H9 (cell line): ENCODE measurements around the gene GYS2. TPM values are rescaled to one million over a fixed set of nuclear protein-coding genes. Genes with fewer than 3 reads are reported as not detected.

Experiments
- DNase-seq: peaks from one replicate; pipeline ENCODE4 v3.0.0-alpha.2; 2017
- H2AFZ ChIP-seq: one replicate; pipeline ENCODE4 v1.6.1; 2013; ENCODE audit warnings: mild to moderate bottlenecking, low read length, control low read depth, moderate library complexity
- H2AK5ac ChIP-seq: 2 replicates; pipeline ENCODE4 v1.6.1; 2013; ENCODE audit warnings: low read length, control low read depth, mixed read lengths; ENCODE audit not compliant: insufficient read length
- H2BK120ac ChIP-seq: one replicate; pipeline ENCODE4 v1.6.1; 2013; ENCODE audit warnings: low read depth, mild to moderate bottlenecking, low read length, control low read depth, inconsistent platforms; ENCODE audit not compliant: poor library complexity, severe bottlenecking
- H2BK12ac ChIP-seq: 2 replicates; pipeline ENCODE4 v1.6.1; 2013; ENCODE audit warnings: low read length, control low read depth, mixed read lengths, low read depth; ENCODE audit not compliant: insufficient read length
- H2BK15ac ChIP-seq: 2 replicates; pipeline ENCODE4 v1.6.1; 2013; ENCODE audit warnings: low read depth, low read length, control low read depth
- H2BK20ac ChIP-seq: one replicate; pipeline ENCODE4 v1.6.1; 2013; ENCODE audit warnings: low read depth, mild to moderate bottlenecking, low read length, control low read depth, inconsistent platforms; ENCODE audit not compliant: poor library complexity, severe bottlenecking
- H2BK5ac ChIP-seq: 2 replicates; pipeline ENCODE4 v1.6.1; 2013; ENCODE audit warnings: low read length, control low read depth, mixed read lengths; ENCODE audit not compliant: insufficient read length
- H3K14ac ChIP-seq: 2 replicates; pipeline ENCODE4 v1.6.1; 2013; ENCODE audit warnings: low read length, control low read depth; ENCODE audit not compliant: insufficient read depth
- H3K18ac ChIP-seq: 2 replicates; pipeline ENCODE4 v1.6.1; 2013; ENCODE audit warnings: low read depth, mild to moderate bottlenecking, mixed read lengths, low read length, control low read depth; ENCODE audit not compliant: insufficient read length
- H3K23ac ChIP-seq: 2 replicates; pipeline ENCODE4 v1.6.1; 2013; ENCODE audit warnings: low read length, control low read depth, mixed read lengths, low read depth; ENCODE audit not compliant: insufficient read length
- H3K23me2 ChIP-seq: 2 replicates; pipeline ENCODE4 v1.6.1; 2013; ENCODE audit warnings: low read depth, mild to moderate bottlenecking, mixed read lengths, low read length, control low read depth; ENCODE audit not compliant: insufficient read length, poor library complexity, severe bottlenecking
- H3K27ac ChIP-seq: 2 replicates; pipeline ENCODE4 v1.5.1; 2013; ENCODE audit warnings: low read length, control low read depth, mixed read lengths, low read depth; ENCODE audit not compliant: insufficient read length
- H3K27me3 ChIP-seq: 2 replicates; pipeline ENCODE4 v1.6.1; 2013; ENCODE audit warnings: low read length, control low read depth, inconsistent platforms; ENCODE audit not compliant: insufficient read depth
- H3K4ac ChIP-seq: 2 replicates; pipeline ENCODE4 v1.6.1; 2013; ENCODE audit warnings: low read depth, mild to moderate bottlenecking, control low read depth, inconsistent platforms, low read length, moderate library complexity
- H3K4me1 ChIP-seq: 2 replicates; pipeline ENCODE4 v1.6.1; 2013; ENCODE audit warnings: low read length, control low read depth, inconsistent platforms; ENCODE audit not compliant: insufficient read depth
- H3K4me2 ChIP-seq: 2 replicates; pipeline ENCODE4 v1.6.1; 2013; ENCODE audit warnings: low read length, control low read depth, mixed read lengths; ENCODE audit not compliant: insufficient read length, insufficient read depth
- H3K56ac ChIP-seq: 2 replicates; pipeline ENCODE4 v1.6.1; 2013; ENCODE audit warnings: low read depth, mild to moderate bottlenecking, mixed read lengths, low read length, control low read depth; ENCODE audit not compliant: insufficient read length
- H3K79me1 ChIP-seq: 2 replicates; pipeline ENCODE4 v1.6.1; 2013; ENCODE audit warnings: low read depth, mild to moderate bottlenecking, moderate library complexity, low read length, control low read depth, inconsistent platforms; ENCODE audit not compliant: insufficient read depth, poor library complexity, severe bottlenecking
- H3K79me2 ChIP-seq: 2 replicates; pipeline ENCODE4 v1.6.1; 2013; ENCODE audit warnings: low read length, control low read depth, inconsistent platforms; ENCODE audit not compliant: insufficient read depth
- H3K9ac ChIP-seq: 2 replicates; pipeline ENCODE4 v1.6.1; 2013; ENCODE audit warnings: low read length, control low read depth, mixed read lengths; ENCODE audit not compliant: insufficient read length; ENCODE audit errors: extremely low read depth
- H3K9me3 ChIP-seq: one replicate; pipeline ENCODE4 v1.6.1; 2013; ENCODE audit warnings: low read depth, low read length, inconsistent platforms; ENCODE audit not compliant: control insufficient read depth
- H3T11ph ChIP-seq: one replicate; pipeline ENCODE4 v1.6.1; 2013; ENCODE audit warnings: mild to moderate bottlenecking, low read length, control low read depth, inconsistent platforms
- H4K20me1 ChIP-seq: one replicate; pipeline ENCODE4 v1.6.1; 2013; ENCODE audit not compliant: control insufficient read depth, insufficient read length, insufficient read depth
- H4K5ac ChIP-seq: 2 replicates; pipeline ENCODE4 v1.6.1; 2013; ENCODE audit warnings: low read depth, mild to moderate bottlenecking, mixed read lengths, low read length, control low read depth; ENCODE audit not compliant: insufficient read length
- H4K8ac ChIP-seq: replicated peaks from 2 replicates; pipeline ENCODE4 v1.6.1; 2013; ENCODE audit warnings: low read length, control low read depth, mixed read lengths, low read depth; ENCODE audit not compliant: insufficient read length
- H4K91ac ChIP-seq: 2 replicates; pipeline ENCODE4 v1.6.1; 2013; ENCODE audit warnings: low read depth, mild to moderate bottlenecking, moderate library complexity, mixed read lengths, low read length, control low read depth; ENCODE audit not compliant: insufficient read length
- H3K27ac Mint-ChIP-seq, 3 experiments: 2 replicates in 2 of 3; 3 replicates in 1 of 3; pipeline ENCODE4 v1.8.0; 2020 to 2021; ENCODE audit warnings: mixed read lengths in 3 of 3, mild to moderate bottlenecking in 1 of 3, moderate library complexity in 1 of 3
- H3K27me3 Mint-ChIP-seq: 2 replicates; pipeline ENCODE4 v1.8.0; 2021; ENCODE audit warnings: low read depth, mild to moderate bottlenecking, moderate library complexity, mixed read lengths
- H3K36me3 Mint-ChIP-seq, 3 experiments: 2 replicates in 2 of 3; 3 replicates in 1 of 3; pipeline ENCODE4 v1.8.0; 2020 to 2021; ENCODE audit warnings: low read depth in 3 of 3, mixed read lengths in 3 of 3; ENCODE audit not compliant: insufficient read depth in 1 of 3
- H3K4me1 Mint-ChIP-seq, 2 experiments: 2 replicates each; pipeline ENCODE4 v1.8.0; 2020; ENCODE audit warnings: mixed read lengths in 2 of 2
- H3K4me3 Mint-ChIP-seq, 2 experiments: 2 replicates in 1 of 2; 3 replicates in 1 of 2; pipeline ENCODE4 v1.8.0; 2020 to 2021; ENCODE audit warnings: mild to moderate bottlenecking in 2 of 2, mixed read lengths in 2 of 2, moderate library complexity in 1 of 2
- H3K9me3 Mint-ChIP-seq, 2 experiments: 2 replicates in 1 of 2; 3 replicates in 1 of 2; pipeline ENCODE4 v1.8.0; 2020; ENCODE audit warnings: mild to moderate bottlenecking in 2 of 2, mixed read lengths in 2 of 2, moderate library complexity in 1 of 2
- WGBS: extraction: QIAGEN DNeasy Blood & Tissue Kit; methylation state at CpG from one replicate; pipeline ENCODE4 v1.1.7; 2013; ENCODE audit warnings: missing lambda C conversion rate, low lambda C conversion rate, mixed read lengths; ENCODE audit not compliant: insufficient read length; ENCODE audit errors: extremely low coverage; 5-methylcytosine and 5-hydroxymethylcytosine counted together
- total RNA-seq: library from RNA; stranded (reverse); gene quantifications from 2 replicates; pipeline ENCODE4 v1.2.1, GENCODE V29; 2021
- TF ChIP-seq, protein P1 (sequence below): fragments of 200-600 bp; sonication (generic); conservative IDR thresholded peaks from 3 replicates; pipeline ENCODE4 v1.8.0; 2021; ENCODE audit warnings: antibody characterized with exemption, mild to moderate bottlenecking

The GYS2 gene
- total RNA-seq, 1 experiment from 2014 or later, result not detected

DNA sequence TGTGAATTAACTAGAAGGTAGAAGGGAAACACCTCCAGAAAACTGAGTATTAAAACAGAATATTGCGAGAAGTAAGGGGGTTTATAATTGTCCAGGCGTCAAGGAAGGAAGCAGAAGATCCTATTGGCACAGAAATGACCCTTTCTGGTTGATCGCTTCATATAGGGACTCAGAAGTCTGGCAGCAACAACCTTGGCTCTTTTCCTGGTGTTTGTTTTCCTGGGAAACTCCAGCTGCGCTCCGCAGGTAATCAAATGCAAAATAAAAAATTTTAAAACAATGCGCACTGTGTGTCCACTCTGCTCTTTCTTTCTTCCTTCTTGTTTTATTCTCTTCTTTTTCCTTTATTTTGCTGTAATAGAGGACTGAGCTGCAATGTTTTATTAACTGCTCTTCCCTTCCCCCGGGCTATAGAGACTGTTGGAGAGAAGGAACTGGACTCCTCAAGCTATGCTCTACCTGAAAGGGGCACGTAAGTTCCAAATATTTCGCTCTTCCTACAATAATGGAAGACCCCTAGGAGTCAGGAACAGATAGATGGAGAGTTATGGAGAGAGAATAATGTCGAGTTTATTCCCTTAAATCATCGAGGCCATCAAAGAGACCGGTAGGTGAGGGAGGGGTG is 77.8 kb downstream of the GYS2 start:
- TF ChIP-seq, protein P1, sequence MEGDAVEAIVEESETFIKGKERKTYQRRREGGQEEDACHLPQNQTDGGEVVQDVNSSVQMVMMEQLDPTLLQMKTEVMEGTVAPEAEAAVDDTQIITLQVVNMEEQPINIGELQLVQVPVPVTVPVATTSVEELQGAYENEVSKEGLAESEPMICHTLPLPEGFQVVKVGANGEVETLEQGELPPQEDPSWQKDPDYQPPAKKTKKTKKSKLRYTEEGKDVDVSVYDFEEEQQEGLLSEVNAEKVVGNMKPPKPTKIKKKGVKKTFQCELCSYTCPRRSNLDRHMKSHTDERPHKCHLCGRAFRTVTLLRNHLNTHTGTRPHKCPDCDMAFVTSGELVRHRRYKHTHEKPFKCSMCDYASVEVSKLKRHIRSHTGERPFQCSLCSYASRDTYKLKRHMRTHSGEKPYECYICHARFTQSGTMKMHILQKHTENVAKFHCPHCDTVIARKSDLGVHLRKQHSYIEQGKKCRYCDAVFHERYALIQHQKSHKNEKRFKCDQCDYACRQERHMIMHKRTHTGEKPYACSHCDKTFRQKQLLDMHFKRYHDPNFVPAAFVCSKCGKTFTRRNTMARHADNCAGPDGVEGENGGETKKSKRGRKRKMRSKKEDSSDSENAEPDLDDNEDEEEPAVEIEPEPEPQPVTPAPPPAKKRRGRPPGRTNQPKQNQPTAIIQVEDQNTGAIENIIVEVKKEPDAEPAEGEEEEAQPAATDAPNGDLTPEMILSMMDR, result no peak
- H3K27ac ChIP-seq, result no peak overlapping the region
- peaks cover 5% of the 10 kb centered on the region; the same call in 1 of the 2 replicates for H3K27me3 ChIP-seq
- H4K91ac ChIP-seq, result no peak overlapping the region
- H2BK20ac ChIP-seq, result no peak overlapping the region
- Mint-ChIP-seq H3K4me3 (peak overlapping the region; percentile 62 to 86), H3K27ac (no peak overlapping the region), H3K4me1 (peaks cover 5 to 12% of the 10 kb centered on the region in 2 experiments), H3K36me3 (no peaks in the 10 kb centered on the region; a peak in 1 of 7 replicates), H3K27me3 (peaks cover 66% of the 10 kb centered on the region), H3K9me3 (peaks cover 0 to 4% of the 10 kb centered on the region in 2 experiments; a peak in 1 of 5 replicates)
- no peak overlapping the region for H4K8ac ChIP-seq
- no peak overlapping the region for H2BK12ac ChIP-seq
- no peak overlapping the region for H3K23ac ChIP-seq
- H2BK120ac ChIP-seq, result no peak overlapping the region
- no peak overlapping the region for H4K5ac ChIP-seq
- no peak overlapping the region for H2AFZ ChIP-seq
- no peaks in the 10 kb centered on the region for H3K79me2 ChIP-seq
- no peak overlapping the region for H3K56ac ChIP-seq
- no peaks in the 10 kb centered on the region for H4K20me1 ChIP-seq
- H3K4me1 ChIP-seq, result no peaks in the 10 kb centered on the region
- H3K9me3 ChIP-seq, result no peaks in the 10 kb centered on the region
- H3K14ac ChIP-seq, result no peak overlapping the region
- H2BK5ac ChIP-seq, result no peak overlapping the region
- H3K4ac ChIP-seq, result no peak overlapping the region
- no CpG with 5 or more reads among the region's 12 CpGs for WGBS
- H3K79me1 ChIP-seq, result no peaks in the 10 kb centered on the region
- peak overlapping the region; percentile 98 for H3K4me2 ChIP-seq
- H3T11ph ChIP-seq, result no peak overlapping the region
- no peak overlapping the region for H2BK15ac ChIP-seq
- H3K18ac ChIP-seq, result no peak overlapping the region
- no peak for DNase-seq
- peaks cover 8% of the 10 kb centered on the region for H3K23me2 ChIP-seq
- H3K9ac ChIP-seq, result peak overlapping the region; percentile 46
- H2AK5ac ChIP-seq, result no peak overlapping the region
